Nasal cavity respiratory epithelium epithelial cell of viscerocranial mucosa (primary cell): ENCODE results near the gene PARP8. TPM values are rescaled to one million over a fixed set of nuclear protein-coding genes. Genes with fewer than 3 reads are reported as not detected.

Experiments used
- total RNA-seq: library from RNA; depleted of rRNA; stranded (reverse); fragments of >200 nt; gene quantifications from 2 replicates; pipeline ENCODE4 v1.2.3, GENCODE V29; 2014

Gene PARP8
- 13.7 and 31.4 TPM in 2 replicates for total RNA-seq

GRCh38 chr5:50666261-50667022 is at the start of gene PARP8:
Gene PARP8, plus strand, starts transcription at chr5:50666637. Its CDS starts 459 bp downstream, at chr5:50667096.

Other genes with a start within 250 kb of the PARP8 start
- 31.4 and 36.0 TPM in 2 replicates for gene EMB, start 225.3 kb upstream of the PARP8 start, total RNA-seq